HepG2 (cell line): Measurements from ENCODE around the gene ACTR10. TPM values are rescaled to one million over a fixed set of nuclear protein-coding genes. Genes with fewer than 3 reads are reported as not detected.

Source experiments
- CENPX ChIP-seq: sonication (generic); formaldehyde crosslinking; IDR thresholded peaks from 2 replicates; pipeline ENCODE4 v1.9.0; 2021; ENCODE audit warnings: mild to moderate bottlenecking, missing genetic modification reagents, moderate library complexity
- CREM ChIP-seq, 2 experiments: sonication (generic) in 1 of 2; formaldehyde crosslinking in 1 of 2; IDR thresholded peaks; 2 replicates each; pipeline versions ENCODE4 v1.4.0 to v1.6.1; 2016 to 2020; ENCODE audit warnings: antibody characterized with exemption in 1 of 2, mild to moderate bottlenecking in 1 of 2, missing genetic modification reagents in 1 of 2
- HCFC1 ChIP-seq: fragments of 150-350 bp; IDR thresholded peaks from 2 replicates; pipeline ENCODE4 v1.6.1; 2014; ENCODE audit warnings: low read depth, low read length
- JDP2 ChIP-seq: sonication (generic); formaldehyde crosslinking; IDR thresholded peaks from 2 replicates; pipeline ENCODE4 v1.8.1; 2022; ENCODE audit warnings: missing genetic modification reagents, borderline replicate concordance
- KMT2A ChIP-seq: sonication (generic); formaldehyde crosslinking; IDR thresholded peaks from 2 replicates; pipeline ENCODE4 v1.4.0; 2020; ENCODE audit warnings: missing genetic modification reagents
- MEIS1 ChIP-seq: sonication (generic); formaldehyde crosslinking; IDR thresholded peaks from 2 replicates; pipeline ENCODE4 v1.9.0; 2021; ENCODE audit warnings: mild to moderate bottlenecking, missing genetic modification reagents, moderate library complexity, borderline replicate concordance
- NCOA1 ChIP-seq: sonication (generic); formaldehyde crosslinking; IDR thresholded peaks from 2 replicates; pipeline ENCODE4 v1.9.0; 2021; ENCODE audit warnings: missing genetic modification reagents
- SETDB1 ChIP-seq: sonication (generic); formaldehyde crosslinking; IDR thresholded peaks from 2 replicates; pipeline ENCODE4 v1.5.1; 2020; ENCODE audit warnings: missing genetic modification reagents, mild to moderate bottlenecking, borderline replicate concordance
- SP2 ChIP-seq: sonication (generic); formaldehyde crosslinking; IDR thresholded peaks from 2 replicates; pipeline ENCODE4 v1.5.1; 2020; ENCODE audit warnings: mild to moderate bottlenecking, missing genetic modification reagents
- SP4 ChIP-seq: sonication (generic); formaldehyde crosslinking; IDR thresholded peaks from 2 replicates; pipeline ENCODE4 v1.8.1; 2023; ENCODE audit warnings: mild to moderate bottlenecking, missing genetic modification reagents
- TAF15 ChIP-seq: fragments of 200-400 bp; formaldehyde crosslinking; IDR thresholded peaks from one replicate; pipeline ENCODE4 v1.6.1; 2018; ENCODE audit warnings: mild to moderate bottlenecking, low read depth, low read length; ENCODE audit not compliant: poor library complexity, severe bottlenecking
- ZFP41 ChIP-seq: sonication (generic); formaldehyde crosslinking; IDR thresholded peaks from 2 replicates; pipeline ENCODE4 v1.4.0; 2020; ENCODE audit warnings: mild to moderate bottlenecking, missing genetic modification reagents, borderline replicate concordance
- ZFP82 ChIP-seq: sonication (generic); formaldehyde crosslinking; IDR thresholded peaks from 2 replicates; pipeline ENCODE4 v1.5.1; 2020; ENCODE audit warnings: mild to moderate bottlenecking, missing genetic modification reagents, borderline replicate concordance
- ZIK1 ChIP-seq: sonication (generic); formaldehyde crosslinking; IDR thresholded peaks from 2 replicates; pipeline ENCODE4 v1.5.0; 2020; ENCODE audit warnings: mild to moderate bottlenecking, low read depth, missing genetic modification reagents, borderline replicate concordance
- ZNF24 ChIP-seq: fragments of 450-650 bp; IDR thresholded peaks from 2 replicates; pipeline ENCODE4 v1.6.1; 2017; ENCODE audit warnings: antibody characterized with exemption, mild to moderate bottlenecking
- ZNF577 ChIP-seq: sonication (generic); formaldehyde crosslinking; IDR thresholded peaks from 2 replicates; pipeline ENCODE4 v1.4.0; 2020; ENCODE audit warnings: mild to moderate bottlenecking, low read depth, missing genetic modification reagents, borderline replicate concordance
- ZNF850 ChIP-seq: sonication (generic); formaldehyde crosslinking; conservative IDR thresholded peaks from 2 replicates; pipeline ENCODE4 v1.9.0; 2021; ENCODE audit warnings: mild to moderate bottlenecking, missing genetic modification reagents
- ZSCAN29 ChIP-seq: sonication (generic); formaldehyde crosslinking; conservative IDR thresholded peaks from 2 replicates; pipeline ENCODE4 v1.4.0; 2020; ENCODE audit warnings: mild to moderate bottlenecking, missing genetic modification reagents
- polyA plus RNA-seq, 8 experiments: library from polyadenylated mRNA; depleted of rRNA in 3 of 8; stranded (reverse) in 7 of 8; unstranded in 1 of 8; fragments of >200 nt; fragmentation: Illumina TruSeq in 4 of 8; extraction: Trizol in 4 of 8; gene quantifications; 2 replicates each; pipeline versions ENCODE4 v1.2.1 to v1.2.3, GENCODE V29; 2011 to 2016; ENCODE audit warnings: low read depth in 4 of 8, missing spikeins in 1 of 8, mixed read lengths in 1 of 8; ENCODE audit not compliant: insufficient read depth in 1 of 8
- total RNA-seq, 5 experiments: library from RNA; depleted of rRNA; stranded (reverse); fragments of >200 nt; fragmentation: Illumina TruSeq; extraction: Trizol; gene quantifications; 2 replicates each; pipeline ENCODE4 v1.2.3, GENCODE V29; 2016; ENCODE audit warnings: low read depth in 1 of 5
- TF ChIP-seq, protein P1 (sequence below): sonication (generic); formaldehyde crosslinking; IDR thresholded peaks from 2 replicates; pipeline ENCODE4 v1.9.0; 2021; ENCODE audit warnings: missing genetic modification reagents, borderline replicate concordance
- TF ChIP-seq, protein P2 (sequence below): sonication (generic); formaldehyde crosslinking; IDR thresholded peaks from 2 replicates; pipeline ENCODE4 v1.4.0; 2020; ENCODE audit warnings: mild to moderate bottlenecking, low read depth, missing genetic modification reagents
- TF ChIP-seq, protein P3 (sequence below): sonication (generic); formaldehyde crosslinking; conservative IDR thresholded peaks from 2 replicates; pipeline ENCODE4 v1.5.0; 2020; ENCODE audit warnings: missing genetic modification reagents
- TF ChIP-seq, protein P4 (sequence below): sonication (generic); formaldehyde crosslinking; IDR thresholded peaks from 2 replicates; pipeline ENCODE4 v1.8.1; 2023; ENCODE audit warnings: mild to moderate bottlenecking, inconsistent platforms, moderate library complexity, missing genetic modification reagents, borderline replicate concordance

The ACTR10 gene
- total and polyA plus RNA-seq, 2 of the 13 experiments (the other 11 are each of a cell fraction or from before 2014, with no cell fraction given): 30.0 to 41.3 TPM

DNA sequence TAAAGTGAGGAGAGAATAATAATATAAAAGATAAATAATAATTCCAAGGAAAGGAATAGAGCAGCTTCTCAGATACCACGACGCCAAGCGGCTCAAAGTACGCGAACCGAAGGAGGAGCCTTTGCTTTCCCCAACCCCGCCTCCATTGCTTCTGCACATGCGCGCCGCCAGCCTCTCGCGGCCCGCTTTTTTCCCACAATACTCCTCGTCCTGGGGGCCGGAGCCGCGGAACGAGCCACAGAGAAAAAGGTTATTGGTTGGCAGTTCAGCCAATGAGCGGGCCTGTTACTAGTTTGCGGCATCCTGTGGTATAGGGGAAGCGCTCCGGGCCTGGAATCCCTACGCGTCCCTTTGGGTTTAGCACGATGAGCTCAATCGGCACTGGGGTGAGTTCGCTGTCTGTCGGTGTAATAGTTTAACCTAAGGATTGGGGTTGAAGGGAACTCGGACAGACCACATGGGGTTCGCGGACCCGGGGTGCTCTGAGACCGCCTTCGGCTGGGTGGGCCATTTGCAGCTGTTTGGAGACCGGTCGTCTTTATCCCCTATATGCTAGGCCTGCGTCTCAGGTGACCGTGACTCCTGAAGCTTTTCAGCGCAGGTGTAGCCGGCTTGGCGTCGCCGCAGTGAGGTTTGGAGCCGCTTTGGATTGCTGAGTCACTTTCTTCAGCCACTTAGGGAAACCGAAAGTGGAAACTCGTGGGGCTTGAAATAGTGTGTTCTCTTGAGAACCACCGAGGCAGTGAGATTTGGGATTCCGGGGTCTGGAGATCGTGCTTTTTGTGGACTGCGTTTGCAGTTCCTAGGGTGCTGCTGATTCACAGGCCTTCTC, 44.8 kb downstream of the ACTR10 start, which contains the start of gene PSMA3 (continued):
- TF ChIP-seq, protein P1, sequence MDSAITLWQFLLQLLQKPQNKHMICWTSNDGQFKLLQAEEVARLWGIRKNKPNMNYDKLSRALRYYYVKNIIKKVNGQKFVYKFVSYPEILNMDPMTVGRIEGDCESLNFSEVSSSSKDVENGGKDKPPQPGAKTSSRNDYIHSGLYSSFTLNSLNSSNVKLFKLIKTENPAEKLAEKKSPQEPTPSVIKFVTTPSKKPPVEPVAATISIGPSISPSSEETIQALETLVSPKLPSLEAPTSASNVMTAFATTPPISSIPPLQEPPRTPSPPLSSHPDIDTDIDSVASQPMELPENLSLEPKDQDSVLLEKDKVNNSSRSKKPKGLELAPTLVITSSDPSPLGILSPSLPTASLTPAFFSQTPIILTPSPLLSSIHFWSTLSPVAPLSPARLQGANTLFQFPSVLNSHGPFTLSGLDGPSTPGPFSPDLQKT (CRISPR knock-in tag): no peak
- TF ChIP-seq ZSCAN29 (CRISPR knock-in tag) (no peak), ZFP41 (CRISPR knock-in tag) (no peak), JDP2 (CRISPR knock-in tag) (no peak), CENPX (no peak), KMT2A (CRISPR knock-in tag) (peak; percentile 84), MEIS1 (CRISPR knock-in tag) (0 out of 2 replicates have a peak, but pooled peaks have one; percentile 20), HCFC1 (peak; percentile 33; the same call in 1 of the 2 replicates), ZNF850 (CRISPR knock-in tag) (no peak), ZIK1 (CRISPR knock-in tag) (no peak), ZNF24 (no peak), ZFP82 (CRISPR knock-in tag) (no peak), SP2 (CRISPR knock-in tag) (peak; percentile 38; the same call in 1 of the 2 replicates), CREM (IDR thresholded peaks at IDR 0.05) (peak; percentile 40; the same call in 1 of the 2 replicates), CREM (CRISPR knock-in tag; IDR thresholded peaks at IDR 0.05) (0 out of 2 replicates have a peak, but pooled peaks have one; percentile 2), NCOA1 (CRISPR knock-in tag) (no peak), TAF15 (no peak), ZNF577 (no peak), SP4 (CRISPR knock-in tag) (no peak), SETDB1 (CRISPR knock-in tag) (no peak)
- TF ChIP-seq, protein P2, sequence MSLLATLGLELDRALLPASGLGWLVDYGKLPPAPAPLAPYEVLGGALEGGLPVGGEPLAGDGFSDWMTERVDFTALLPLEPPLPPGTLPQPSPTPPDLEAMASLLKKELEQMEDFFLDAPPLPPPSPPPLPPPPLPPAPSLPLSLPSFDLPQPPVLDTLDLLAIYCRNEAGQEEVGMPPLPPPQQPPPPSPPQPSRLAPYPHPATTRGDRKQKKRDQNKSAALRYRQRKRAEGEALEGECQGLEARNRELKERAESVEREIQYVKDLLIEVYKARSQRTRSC (CRISPR knock-in tag): no peak
- TF ChIP-seq, protein P3, sequence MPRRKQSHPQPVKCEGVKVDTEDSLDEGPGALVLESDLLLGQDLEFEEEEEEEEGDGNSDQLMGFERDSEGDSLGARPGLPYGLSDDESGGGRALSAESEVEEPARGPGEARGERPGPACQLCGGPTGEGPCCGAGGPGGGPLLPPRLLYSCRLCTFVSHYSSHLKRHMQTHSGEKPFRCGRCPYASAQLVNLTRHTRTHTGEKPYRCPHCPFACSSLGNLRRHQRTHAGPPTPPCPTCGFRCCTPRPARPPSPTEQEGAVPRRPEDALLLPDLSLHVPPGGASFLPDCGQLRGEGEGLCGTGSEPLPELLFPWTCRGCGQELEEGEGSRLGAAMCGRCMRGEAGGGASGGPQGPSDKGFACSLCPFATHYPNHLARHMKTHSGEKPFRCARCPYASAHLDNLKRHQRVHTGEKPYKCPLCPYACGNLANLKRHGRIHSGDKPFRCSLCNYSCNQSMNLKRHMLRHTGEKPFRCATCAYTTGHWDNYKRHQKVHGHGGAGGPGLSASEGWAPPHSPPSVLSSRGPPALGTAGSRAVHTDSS (CRISPR knock-in tag): no peak
- TF ChIP-seq, protein P4, sequence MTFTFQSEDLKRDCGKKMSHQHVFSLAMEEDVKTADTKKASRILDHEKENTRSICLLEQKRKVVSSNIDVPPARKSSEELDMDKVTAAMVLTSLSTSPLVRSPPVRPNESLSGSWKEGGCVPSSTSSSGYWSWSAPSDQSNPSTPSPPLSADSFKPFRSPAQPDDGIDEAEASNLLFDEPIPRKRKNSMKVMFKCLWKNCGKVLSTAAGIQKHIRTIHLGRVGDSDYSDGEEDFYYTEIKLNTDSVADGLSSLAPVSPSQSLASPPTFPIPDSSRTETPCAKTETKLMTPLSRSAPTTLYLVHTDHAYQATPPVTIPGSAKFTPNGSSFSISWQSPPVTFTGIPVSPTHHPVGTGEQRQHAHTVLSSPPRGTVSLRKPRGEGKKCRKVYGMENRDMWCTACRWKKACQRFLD (CRISPR knock-in tag): no peak
